Measurements from ENCODE around the gene CD6.

Gene CD6

DNA sequence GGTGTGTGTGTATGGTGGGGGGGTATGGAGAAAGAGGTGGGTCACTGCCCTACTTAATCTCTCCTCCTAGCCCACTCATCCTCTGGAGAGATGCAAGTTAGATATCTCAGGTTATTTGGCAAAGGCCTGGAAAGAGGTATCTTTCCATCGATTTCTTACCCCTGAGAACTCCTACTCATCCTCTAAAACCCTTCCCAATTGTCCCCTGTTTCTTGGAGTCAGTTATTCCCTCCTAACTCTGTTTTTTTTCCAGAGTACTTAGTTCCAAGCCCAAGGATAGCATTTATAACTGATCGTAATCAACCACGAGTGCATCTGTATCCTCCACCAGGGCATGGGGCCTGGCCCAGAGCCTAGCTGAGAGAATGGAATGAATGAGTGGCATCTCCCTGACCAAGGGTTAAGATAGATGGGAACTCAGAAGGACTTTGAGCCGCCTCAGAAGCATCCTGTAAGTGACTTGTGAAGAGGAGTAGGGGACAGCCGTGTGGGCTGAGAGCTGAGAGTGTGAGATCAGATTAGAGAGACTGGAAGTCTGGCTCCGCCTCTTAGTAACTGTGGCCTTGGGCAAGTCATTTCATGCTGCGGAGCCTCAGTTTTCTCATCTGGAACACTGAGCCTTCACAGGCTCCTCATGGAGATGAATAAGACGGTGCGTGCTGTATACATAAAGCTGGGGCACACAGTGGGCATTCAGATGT is 16.2 kb downstream of the CD6 start:
- no peak for DNase-seq

DNA sequence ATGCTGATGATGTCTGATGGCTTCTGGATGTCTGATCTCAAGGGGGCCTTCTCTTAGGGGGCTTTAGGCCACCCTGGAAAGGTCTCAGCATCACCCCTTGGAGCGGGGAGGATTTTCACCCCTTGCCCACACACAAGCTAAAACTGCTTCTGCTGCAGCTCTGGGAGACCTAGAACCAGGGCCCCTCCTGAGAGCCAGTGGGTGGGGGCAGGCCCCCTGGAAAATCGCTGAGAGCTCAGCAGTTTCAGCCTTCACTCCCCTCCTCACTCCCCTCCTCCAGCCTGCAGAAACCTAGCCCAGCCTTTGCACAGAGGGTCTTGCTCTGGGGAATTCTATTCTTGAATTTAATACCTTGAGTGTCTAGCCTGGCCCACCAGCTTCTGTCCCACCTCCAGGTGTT is 17.2 kb downstream of the CD6 start:
- DNase-seq: no peak

DNA sequence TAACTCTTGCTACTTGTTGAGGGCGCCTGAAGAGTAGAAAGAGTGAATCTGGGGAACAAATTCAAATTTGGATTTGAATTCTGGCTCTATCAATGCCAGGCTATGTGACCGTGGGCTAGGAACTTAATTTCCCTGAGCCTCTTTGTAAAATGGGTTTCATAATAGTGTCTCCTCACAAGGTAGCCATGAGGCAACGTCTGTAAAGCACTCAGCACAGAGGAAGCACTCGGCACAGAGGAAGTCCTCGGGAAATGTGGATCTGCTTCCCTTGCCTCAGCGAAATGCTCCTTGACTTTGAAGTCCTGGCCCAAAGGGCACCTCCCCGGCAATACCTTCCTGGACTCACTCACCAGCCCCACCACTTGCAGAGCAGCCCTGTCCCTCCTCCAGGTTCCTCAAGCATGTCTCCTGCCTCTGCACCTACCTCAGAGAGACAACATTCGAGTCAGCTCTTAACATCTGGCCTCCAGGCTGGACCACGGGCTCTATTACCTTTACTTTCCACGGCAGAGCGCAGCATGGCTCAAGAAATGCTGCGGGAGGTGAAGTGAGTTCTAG is 17.7 kb downstream of the CD6 start:
- DNase-seq: peak; percentile 54

DNA sequence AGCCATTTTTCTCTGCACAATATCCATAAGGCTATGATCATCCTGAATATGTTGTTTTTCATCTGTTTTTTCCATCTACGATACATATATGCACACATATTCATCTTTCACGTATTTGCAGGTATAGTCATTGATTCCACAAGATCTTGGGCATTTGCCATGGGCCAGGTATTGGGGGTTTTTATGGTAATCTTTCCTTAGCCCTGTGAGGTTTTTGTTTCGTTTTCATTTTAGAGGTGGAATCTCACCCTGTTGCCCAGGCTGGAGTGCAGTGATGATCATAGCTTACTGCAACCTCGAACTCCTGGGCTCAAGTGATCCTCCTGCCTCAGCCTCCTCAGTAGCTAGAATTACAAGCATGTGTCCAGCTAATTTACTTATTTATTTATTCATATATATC is 20.0 kb downstream of the CD6 start:
- DNase-seq: no peak

DNA sequence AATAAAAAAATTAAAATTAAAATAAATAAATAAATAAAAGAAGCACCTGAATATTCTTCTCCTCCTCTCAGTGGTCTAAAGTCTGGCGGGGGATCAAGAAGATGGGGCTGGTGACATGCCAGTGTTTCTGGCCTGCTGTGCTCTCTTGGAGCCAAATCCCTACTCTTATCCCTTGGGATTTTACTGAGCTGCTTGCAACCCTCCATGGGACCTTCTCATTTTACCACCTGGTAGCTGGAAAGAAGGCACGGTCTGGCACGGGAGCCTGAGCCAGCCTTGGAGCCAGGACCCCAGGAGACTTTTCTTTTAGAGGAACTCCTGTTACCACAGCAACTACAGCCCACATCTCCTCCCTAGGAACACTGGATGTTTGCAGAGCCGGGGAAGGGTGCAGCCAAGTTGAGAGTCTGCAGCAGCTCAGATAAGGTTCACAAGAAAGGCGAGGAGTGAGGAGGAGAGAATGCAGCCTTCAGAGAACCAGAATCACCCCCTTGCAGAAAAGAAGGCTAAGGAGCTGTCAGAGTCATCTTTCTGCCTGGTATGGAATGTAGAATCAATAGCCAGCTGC is 21.4 kb downstream of the CD6 start:
- no peak for DNase-seq

DNA sequence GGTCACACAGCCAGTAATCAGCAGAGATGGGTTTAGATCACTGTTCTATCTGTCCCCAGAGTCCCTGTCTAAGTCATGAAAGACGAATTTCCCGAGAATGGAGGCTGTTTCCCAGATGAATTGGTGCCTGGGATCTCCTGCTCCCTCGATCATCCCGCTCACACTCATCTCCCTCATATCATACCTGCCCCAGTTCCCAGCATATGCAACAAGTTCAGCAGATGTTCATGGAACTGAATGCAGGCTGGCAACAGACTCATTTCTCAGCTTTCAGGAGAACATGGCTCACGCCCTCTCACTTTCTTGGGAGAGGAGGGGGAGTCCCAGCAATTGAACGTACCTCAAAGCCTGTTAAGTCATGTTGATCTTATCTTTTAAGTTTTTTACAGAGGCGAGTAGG is 22.1 kb downstream of the CD6 start:
- no peak for DNase-seq

DNA sequence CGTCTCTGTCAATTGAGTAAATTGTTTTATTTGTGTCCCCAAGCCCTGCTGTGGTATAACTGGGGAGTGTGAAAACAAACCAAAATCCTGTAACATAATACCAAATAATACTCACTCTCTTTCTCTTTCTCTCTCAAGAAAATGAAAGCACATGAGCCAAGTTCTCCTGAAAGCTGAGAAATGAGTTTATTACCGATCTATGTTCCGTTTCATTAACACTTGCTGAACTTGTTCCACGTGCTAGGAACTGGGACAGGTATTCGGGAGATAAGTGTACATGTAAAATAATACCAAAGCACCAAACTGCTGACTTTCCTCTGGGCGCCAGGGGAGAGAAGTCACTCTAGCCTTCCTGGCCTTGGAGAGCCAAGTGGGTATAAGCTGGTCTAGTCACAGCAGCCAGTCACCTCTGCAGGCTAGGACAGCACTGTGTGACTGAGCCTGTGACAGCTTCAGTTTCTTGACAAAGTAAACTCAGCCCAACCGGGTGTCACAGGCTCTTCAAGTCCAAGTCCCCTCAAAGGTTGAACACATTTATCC is 23.1 kb downstream of the CD6 start:
- DNase-seq: no peak

DNA sequence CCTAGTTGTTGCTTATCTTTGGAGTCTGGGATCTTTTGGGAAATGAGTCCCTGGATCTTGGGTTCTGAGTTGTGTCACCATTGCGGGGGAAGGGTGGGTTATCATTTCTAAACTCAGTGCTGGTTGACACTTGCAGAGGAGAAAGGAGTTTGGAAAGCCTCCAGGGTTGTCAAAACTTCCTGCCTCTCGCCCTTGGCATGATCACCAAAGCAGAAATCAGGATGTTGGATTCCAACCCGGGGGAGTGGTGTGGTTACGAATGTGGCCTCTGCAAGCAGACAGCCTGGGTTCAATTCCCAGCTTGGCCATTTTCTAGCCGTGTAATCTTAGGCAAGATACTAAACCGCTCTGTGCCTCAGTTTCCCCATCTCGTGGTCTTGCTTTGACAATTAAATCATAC is 24.3 kb downstream of the CD6 start:
- DNase-seq: no peak

DNA sequence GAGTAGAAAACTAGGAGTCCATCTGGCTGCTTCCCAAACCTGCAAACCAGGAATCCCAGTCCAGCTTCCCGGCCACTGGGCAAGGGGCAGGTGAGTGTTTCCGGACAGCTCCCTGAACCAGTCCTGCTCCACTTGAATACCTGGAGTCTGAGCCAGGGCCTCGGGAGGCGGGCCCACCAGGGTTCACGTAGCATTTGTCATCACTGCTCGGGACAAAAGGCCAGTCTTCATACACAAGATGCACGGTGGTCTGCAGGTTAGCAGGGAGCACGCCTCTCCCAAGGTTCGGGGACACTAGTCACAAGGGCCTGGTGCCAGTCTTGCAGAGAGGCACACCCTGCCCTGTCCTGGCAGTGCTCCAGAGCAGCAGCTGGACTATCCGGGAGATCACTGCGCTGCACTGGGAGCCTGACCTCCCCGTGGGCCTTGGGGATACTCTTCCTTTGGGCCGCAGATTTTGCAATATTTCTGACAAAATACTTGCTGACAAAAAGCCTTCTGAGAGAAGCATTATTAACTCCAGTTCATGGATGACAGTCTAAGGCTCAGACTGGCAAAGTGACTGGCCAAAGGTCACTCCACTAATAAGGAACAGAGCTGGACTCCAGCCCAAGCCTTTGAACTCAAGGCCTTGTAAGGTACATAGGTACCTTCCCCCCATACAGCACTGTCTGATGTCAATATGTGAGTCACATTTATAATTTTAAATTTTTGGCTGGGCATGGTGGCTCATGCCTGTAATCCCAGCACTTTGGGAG is 25.1 kb downstream of the CD6 start:
- DNase-seq: no peak

DNA sequence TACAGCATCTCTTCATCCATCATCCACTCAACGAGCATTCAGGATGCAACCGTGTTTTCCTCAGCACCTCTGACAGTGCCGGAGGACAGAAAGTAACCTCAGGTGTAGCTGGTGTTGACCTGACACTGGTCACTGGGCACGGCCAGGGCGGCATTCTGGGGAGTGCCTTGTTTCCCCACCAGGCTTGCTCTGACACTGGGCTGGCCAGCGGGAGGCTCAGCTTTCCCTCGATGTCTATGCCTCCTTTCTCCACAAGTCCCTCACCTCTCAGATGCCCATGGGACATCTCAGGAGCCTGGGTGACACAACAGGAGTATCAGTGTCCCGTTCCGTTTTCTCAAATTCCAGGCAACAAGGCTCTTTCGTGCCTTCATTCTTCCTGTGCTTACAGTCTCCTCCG is 28.9 kb downstream of the CD6 start:
- no peak for DNase-seq

DNA sequence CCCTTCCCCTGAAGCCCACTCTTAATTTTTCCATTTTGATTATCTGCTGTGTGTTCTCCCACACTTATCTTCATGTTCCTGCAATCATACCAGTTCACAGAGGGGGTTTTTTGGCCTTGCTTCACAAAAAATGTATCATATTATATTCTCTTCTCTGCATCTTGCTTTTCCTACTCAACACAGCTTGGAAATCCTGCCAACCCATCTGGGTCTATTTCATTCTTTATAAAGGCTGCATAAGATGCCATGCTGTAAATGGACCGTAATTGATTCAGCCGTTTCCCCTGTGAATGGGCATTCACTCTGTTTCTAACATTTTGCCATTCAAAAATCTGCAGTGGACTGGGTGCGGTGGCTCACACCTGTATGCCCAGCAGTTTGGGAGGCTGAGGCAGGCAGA is 30.5 kb downstream of the CD6 start:
- DNase-seq: no peak

DNA sequence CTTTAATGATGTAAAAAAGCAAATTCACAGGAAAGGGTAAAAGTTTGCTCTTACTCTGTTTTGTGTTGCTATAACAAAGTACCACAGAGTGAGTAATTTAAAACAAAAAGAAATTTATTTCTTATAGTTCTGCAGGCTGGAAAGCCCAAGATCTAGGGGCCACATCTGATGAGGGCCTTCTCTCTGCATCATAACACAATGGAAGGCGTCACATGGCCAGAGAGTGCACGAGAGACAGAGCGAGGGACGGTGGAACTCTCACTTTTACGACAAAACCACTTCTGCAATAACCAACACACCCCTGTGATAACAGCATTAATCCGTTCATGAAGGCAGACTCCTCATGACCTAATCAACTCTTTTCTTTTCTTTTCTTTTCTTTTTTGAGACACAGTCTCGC is 31.1 kb downstream of the CD6 start:
- no peak for DNase-seq

DNA sequence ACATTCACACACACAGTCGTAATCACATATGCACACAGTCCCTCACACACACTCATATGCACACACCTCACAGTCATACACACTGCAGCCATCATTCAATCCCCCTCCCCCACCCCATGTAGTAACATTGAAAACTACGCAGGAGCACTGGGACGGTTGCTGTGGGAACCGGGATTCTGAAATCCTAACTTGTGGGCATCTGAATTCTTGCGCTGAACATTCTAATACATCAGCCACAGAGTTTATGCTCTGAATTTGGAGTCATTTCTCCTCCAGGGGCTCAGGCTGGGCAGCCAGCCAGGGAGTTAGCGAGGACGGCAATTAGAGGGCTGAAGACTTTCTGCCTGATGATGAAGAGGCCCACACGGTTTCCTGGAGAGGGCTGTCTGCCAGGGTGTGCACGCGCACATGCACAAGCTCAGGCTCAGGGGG is 32.7 kb downstream of the CD6 start:
- no peak for DNase-seq

DNA sequence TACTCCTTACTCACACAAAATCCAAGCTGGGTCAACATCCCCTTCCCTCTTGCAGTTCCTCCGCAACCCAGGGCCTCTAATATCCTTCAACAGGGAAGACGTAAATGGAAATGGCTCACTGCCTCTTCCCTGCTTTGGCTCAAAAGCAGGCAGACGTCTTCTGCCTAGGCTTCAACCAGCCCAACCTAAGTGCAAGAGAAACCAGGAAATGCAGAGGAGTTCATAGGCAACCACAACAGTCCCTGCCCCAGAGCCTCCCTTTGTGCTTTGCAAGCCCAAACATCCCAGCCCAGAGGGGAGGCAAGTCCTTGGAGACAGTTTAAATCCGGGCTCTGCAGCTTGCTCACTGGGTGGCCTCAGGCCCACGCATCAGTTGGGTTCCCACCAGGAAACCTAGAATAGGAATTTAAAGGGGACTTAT is 33.3 kb downstream of the CD6 start:
- DNase-seq: no peak

DNA sequence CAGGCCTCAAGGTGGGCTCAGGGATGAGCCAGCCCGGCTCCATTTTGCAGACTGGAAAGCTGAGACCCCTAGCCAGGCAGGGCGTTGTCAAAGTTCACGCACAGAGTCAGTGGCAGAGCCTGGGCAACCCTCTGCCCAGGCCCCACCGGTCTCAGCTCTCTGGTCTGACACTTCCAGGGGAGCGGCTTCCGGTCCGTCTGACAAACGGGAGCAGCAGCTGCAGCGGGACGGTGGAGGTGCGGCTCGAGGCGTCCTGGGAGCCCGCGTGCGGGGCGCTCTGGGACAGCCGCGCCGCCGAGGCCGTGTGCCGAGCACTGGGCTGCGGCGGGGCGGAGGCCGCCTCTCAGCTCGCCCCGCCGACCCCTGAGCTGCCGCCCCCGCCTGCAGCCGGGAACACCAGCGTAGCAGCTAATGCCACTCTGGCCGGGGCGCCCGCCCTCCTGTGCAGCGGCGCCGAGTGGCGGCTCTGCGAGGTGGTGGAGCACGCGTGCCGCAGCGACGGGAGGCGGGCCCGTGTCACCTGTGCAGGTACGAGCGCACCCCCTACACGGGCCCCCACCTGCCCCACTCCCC is 36.0 kb downstream of the CD6 start:
- no peak for DNase-seq

DNA sequence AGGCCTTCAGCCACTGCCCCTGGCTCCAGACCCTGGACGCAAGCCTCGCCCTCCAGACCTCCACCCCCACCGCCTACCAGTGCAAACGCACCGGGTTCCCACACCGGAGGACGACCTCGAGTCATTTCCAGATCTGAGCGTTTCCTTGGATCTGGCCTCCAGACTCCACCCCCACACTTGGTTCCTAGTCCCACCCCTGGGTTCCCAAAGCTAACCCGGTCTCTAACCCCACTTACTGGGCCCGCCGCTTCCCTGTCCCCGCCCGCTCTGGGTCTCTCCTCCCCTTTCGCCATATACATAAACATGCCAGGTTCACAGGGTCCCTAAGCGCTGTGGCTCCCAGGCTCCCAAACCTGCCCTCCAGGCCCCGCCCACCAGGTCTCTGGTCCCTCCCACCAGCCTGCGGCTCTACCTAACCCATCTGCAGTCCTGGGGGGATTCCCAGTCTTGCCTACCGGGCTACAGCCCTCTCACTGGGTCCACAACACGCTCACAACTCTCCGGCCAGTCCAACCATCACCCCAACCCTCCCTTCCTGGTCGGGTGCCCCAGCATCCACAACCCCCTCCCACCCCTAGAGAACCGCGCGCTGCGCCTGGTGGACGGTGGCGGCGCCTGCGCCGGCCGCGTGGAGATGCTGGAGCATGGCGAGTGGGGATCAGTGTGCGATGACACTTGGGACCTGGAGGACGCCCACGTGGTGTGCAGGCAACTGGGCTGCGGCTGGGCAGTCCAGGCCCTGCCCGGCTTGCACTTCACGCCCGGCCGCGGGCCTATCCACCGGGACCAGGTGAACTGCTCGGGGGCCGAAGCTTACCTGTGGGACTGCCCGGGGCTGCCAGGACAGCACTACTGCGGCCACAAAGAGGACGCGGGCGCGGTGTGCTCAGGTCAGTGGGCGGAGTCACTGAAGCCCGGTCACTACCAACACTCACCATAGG is 36.7 kb downstream of the CD6 start:
- DNase-seq: no peak

DNA sequence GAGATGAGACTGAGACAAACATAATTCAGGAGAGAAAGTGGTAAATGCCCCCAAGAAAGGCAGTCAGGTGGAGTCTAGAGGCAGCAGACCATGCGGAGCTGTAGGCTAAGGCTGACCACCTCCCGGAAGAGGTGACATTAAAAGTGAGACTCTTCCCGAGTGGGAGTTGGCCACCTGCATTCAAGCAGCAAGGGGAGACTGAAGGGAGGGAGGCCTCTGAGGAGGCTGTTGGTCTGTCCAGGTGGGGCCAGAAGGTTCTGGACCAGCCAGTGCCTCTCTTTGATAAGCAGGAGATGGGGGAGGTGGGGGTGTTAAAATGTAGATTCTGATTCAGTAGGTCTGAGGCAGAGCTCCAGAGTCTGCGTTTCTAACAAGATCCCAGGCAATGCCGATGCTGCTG is 37.5 kb downstream of the CD6 start:
- no peak for DNase-seq

DNA sequence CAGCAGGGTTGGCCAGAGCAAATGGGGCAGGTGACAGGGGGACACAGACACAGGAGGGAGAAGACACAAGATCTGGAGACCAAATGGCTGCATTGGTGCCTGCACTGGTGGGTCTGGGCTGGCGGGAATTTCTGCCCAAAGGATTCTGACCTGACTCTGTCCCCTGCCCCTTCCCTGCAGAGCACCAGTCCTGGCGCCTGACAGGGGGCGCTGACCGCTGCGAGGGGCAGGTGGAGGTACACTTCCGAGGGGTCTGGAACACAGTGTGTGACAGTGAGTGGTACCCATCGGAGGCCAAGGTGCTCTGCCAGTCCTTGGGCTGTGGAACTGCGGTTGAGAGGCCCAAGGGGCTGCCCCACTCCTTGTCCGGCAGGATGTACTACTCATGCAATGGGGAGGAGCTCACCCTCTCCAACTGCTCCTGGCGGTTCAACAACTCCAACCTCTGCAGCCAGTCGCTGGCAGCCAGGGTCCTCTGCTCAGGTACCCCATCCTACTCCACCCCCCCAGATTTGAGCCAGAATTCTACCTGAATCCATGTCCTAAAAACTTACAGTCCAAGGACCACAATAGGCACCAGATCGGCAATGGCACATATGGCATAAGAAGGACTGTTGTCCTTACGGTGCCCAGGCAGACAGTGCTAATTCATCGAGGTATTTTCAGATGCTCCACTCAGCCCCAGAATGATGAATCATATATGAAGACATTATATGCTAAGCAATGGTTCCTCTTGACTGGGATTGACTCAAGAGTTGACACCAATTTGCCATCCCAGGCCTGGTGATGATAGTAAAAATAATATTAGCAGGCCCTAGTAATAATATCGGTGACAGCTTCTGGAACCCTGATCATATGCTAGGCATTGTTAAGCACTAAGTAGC is 38.2 kb downstream of the CD6 start:
- DNase-seq: peak; percentile 39

DNA sequence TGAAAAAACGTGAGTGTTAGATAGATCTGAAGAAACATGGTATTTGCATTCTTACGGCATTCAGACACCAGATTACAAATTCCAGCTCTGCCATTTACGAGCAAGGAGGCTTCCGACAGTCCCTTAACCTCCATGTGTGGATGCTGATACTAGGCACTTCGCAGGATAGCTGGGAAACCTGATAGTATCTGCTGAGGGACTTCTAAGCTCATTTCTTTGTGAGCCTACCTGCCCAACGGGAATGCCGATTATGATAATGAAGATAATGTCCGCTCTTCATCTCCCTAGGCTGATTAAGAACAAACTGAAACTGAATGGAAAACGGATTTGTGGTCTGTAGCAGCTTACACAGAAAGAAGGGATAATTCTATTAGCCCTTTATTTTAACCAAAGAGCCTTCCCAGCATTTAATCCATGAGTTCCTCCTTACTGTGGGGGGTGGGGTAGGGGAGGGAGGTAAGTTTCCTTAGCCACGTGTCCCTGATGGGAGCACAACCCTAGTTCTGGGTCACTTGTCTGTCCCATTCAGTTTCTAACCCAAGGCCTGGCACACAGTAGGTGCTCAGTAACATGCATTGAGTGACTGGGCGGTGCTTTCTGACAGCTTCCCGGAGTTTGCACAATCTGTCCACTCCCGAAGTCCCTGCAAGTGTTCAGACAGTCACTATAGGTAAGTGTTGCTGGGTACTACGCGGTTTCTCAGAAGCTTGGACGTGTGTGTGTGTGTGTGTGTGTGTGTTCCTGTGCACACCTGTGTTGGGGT is 39.2 kb downstream of the CD6 start:
- no peak for DNase-seq

DNA sequence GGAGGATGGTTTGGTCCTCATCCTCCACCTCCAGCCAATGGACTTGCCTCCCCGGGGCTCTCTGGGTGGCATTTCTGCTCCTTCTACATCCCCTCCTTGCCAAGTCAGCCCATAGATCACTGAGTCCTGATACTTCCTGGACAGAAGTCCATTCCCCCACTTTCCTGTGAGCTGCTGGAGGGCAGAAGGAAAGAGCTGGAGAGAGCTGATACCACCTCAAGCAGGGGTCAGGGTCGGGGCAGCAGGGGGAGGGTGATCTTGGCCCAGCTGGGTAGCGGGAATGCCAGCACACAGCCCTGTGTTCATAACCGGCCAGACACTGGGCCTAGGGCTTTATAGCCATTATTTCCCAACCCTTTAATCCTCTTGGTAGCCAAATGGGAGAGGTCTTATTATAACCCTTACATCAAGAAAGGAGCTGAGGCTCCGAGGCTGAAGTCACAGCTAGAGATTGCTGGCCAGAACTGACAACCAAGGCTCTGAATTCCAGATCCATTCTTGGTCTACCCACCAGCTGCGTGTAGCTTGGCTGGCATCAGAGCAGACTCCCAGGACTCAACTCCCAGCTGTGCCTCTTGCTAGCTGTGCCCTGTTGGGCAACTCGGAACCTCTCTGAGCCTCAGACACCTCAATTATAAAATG is 39.9 kb downstream of the CD6 start:
- no peak for DNase-seq
